Liver (tissue), 9 donors: ENCODE measurements around the gene RRAS2. TPM values are rescaled to one million over a fixed set of nuclear protein-coding genes. Genes with fewer than 3 reads are reported as not detected.

Source experiments
- DNase-seq: peaks from one replicate; pipeline ENCODE4 v3.0.0-alpha.2; 2017; ENCODE audit warnings: low spot score
- H3K27ac ChIP-seq, 2 donors: one replicate each; pipeline ENCODE4 v1.7.0; 2013; ENCODE audit warnings: inconsistent platforms in 2 of 2, low read length in 2 of 2, control low read depth in 1 of 2, low read depth in 1 of 2, mild to moderate bottlenecking in 1 of 2
- H3K27me3 ChIP-seq, 4 donors: one replicate each; pipeline versions ENCODE4 v1.6.1 to v1.7.0; 2013; ENCODE audit warnings: low read length in 3 of 4, inconsistent platforms in 1 of 4, mild to moderate bottlenecking in 1 of 4, moderate library complexity in 1 of 4; ENCODE audit not compliant: control insufficient read depth in 4 of 4, insufficient read depth in 4 of 4
- H3K36me3 ChIP-seq, 4 donors: one replicate each; pipeline versions ENCODE4 v1.6.1 to v1.7.0; 2013; ENCODE audit warnings: low read length in 3 of 4, mild to moderate bottlenecking in 3 of 4, low read depth in 1 of 4, moderate library complexity in 1 of 4; ENCODE audit not compliant: control insufficient read depth in 4 of 4, insufficient read depth in 3 of 4
- H3K4me1 ChIP-seq, 4 donors: one replicate each; pipeline versions ENCODE4 v1.6.1 to v1.7.0; 2013; ENCODE audit warnings: low read length in 3 of 4, mild to moderate bottlenecking in 3 of 4, moderate library complexity in 1 of 4; ENCODE audit not compliant: control insufficient read depth in 4 of 4, insufficient read depth in 4 of 4
- H3K4me3 ChIP-seq, 3 donors: one replicate each; pipeline versions ENCODE4 v1.6.1 to v1.7.0; 2013; ENCODE audit warnings: low read length in 3 of 3, control low read depth in 1 of 3, low read depth in 1 of 3, mild to moderate bottlenecking in 1 of 3
- H3K9ac ChIP-seq, 2 donors: one replicate each; pipeline ENCODE4 v1.7.0; 2013; ENCODE audit warnings: low read length in 2 of 2, mild to moderate bottlenecking in 2 of 2, moderate library complexity in 2 of 2, control low read depth in 1 of 2, low read depth in 1 of 2
- H3K9me3 ChIP-seq, 4 donors: one replicate each; pipeline versions ENCODE4 v1.6.1 to v1.7.0; 2013; ENCODE audit warnings: low read length in 3 of 4; ENCODE audit not compliant: control insufficient read depth in 4 of 4
- FOXA1 ChIP-seq: IDR thresholded peaks from 2 replicates; pipeline ENCODE4 v1.6.1; 2016; ENCODE audit warnings: antibody characterized with exemption
- FOXA2 ChIP-seq: IDR thresholded peaks from 2 replicates; pipeline ENCODE4 v1.6.1; 2016; ENCODE audit warnings: antibody characterized with exemption
- HNF4A ChIP-seq, 2 donors: conservative IDR thresholded peaks; 2 replicates each; pipeline ENCODE4 v1.6.1; 2016; ENCODE audit warnings: antibody characterized with exemption in 2 of 2, mild to moderate bottlenecking in 2 of 2
- HNF4G ChIP-seq: IDR thresholded peaks from 2 replicates; pipeline ENCODE4 v1.6.1; 2016; ENCODE audit warnings: antibody characterized with exemption
- JUND ChIP-seq, 2 donors: IDR thresholded peaks; 2 replicates each; pipeline ENCODE4 v1.6.1; 2016; ENCODE audit warnings: antibody characterized with exemption in 2 of 2
- SP1 ChIP-seq: IDR thresholded peaks from 2 replicates; pipeline ENCODE4 v1.6.1; 2018; ENCODE audit warnings: antibody characterized with exemption, mild to moderate bottlenecking
- YY1 ChIP-seq: IDR thresholded peaks from 2 replicates; pipeline ENCODE4 v1.6.1; 2016; ENCODE audit warnings: antibody characterized with exemption, mild to moderate bottlenecking
- ZBTB33 ChIP-seq: IDR thresholded peaks from 2 replicates; pipeline ENCODE4 v1.6.1; 2016; ENCODE audit warnings: antibody characterized with exemption
- WGBS: extraction: QIAGEN DNeasy Blood & Tissue Kit; methylation state at CpG from one replicate; pipeline ENCODE4 v1.1.7; 2013; 5-methylcytosine and 5-hydroxymethylcytosine counted together
- polyA plus RNA-seq, 2 donors: library from polyadenylated mRNA; stranded (reverse) in 1 of 2; unstranded in 1 of 2; fragments of 200-250 nt in 1 of 2; fragments of >200 nt in 1 of 2; fragmentation: Nextera tagmentation in 1 of 2; extraction: Ambion mirVana in 1 of 2; gene quantifications; one replicate each; pipeline versions ENCODE4 v1.2.1 to v1.2.3, GENCODE V29; 2013 to 2015
- total RNA-seq, 2 donors: library from RNA; depleted of rRNA; stranded (reverse); fragments of >200 nt; gene quantifications; one replicate each; pipeline ENCODE4 v1.2.3, GENCODE V29; 2014
- donor health status: healthy.
- donor health status: healthy.
- donor health status: healthy.
- donor health status: healthy.
- donor health status: healthy.

Gene RRAS2
- total and polyA plus RNA-seq, 4 donors = 11.2 to 23.8 (median 17.5) TPM

GRCh38 chr11:14339356-14339755 lies 19.6 kb downstream of the RRAS2 start:
- H3K4me1 ChIP-seq = peaks cover 0 to 3% (median under 1%) of the 10 kb centered on the region in 4 donors
- H3K9ac ChIP-seq = no peak overlapping the region
- H3K27ac ChIP-seq = no peak overlapping the region
- DNase-seq = no peak
- H3K27me3 ChIP-seq = no peaks in the 10 kb centered on the region
- no peaks in the 10 kb centered on the region for H3K36me3 ChIP-seq
- no peaks in the 10 kb centered on the region for H3K9me3 ChIP-seq
- no peak overlapping the region for H3K4me3 ChIP-seq
- 86% methylated on average over 1 of the region's 1 CpG for whole genome bisulfite sequencing
- TF ChIP-seq HNF4G (no peak), YY1 (no peak), ZBTB33 (no peak)

GRCh38 chr11:14336507-14337503 lies 22.2 kb downstream of the RRAS2 start:
- WGBS = 91% methylated on average over 2 of the region's 2 CpGs
- DNase-seq = no peak
- Histone ChIP-seq H3K27me3 (no peaks in the 10 kb centered on the region), H3K4me1 (peaks cover 0 to 3% (median under 1%) of the 10 kb centered on the region in 4 donors), H3K36me3 (no peaks in the 10 kb centered on the region), H3K27ac (no peak overlapping the region), H3K4me3 (no peak overlapping the region), H3K9ac (no peak overlapping the region), H3K9me3 (no peaks in the 10 kb centered on the region)
- no peak for TF ChIP-seq SP1
- no peak for TF ChIP-seq YY1
- no peak for TF ChIP-seq JUND (IDR thresholded peaks at IDR 0.05)

GRCh38 chr11:14335712-14336111 lies 23.3 kb downstream of the RRAS2 start:
- 90% methylated on average over 1 of the region's 1 CpG for WGBS
- Histone ChIP-seq H3K9me3 (no peaks in the 10 kb centered on the region), H3K4me3 (no peak overlapping the region), H3K36me3 (no peaks in the 10 kb centered on the region), H3K27ac (no peak overlapping the region), H3K27me3 (no peaks in the 10 kb centered on the region), H3K4me1 (peaks cover 0 to 3% (median under 1%) of the 10 kb centered on the region in 4 donors), H3K9ac (no peak overlapping the region)
- TF ChIP-seq FOXA1 (no peak), HNF4A (conservative IDR thresholded peaks at IDR 0.05) (no peak), FOXA2 (no peak), ZBTB33 (no peak), SP1 (no peak)
- DNase-seq = no peak
